Kidney epithelial cell (primary cell): ENCODE measurements around the gene CRP. TPM values are rescaled to one million over a fixed set of nuclear protein-coding genes. Genes with fewer than 3 reads are reported as not detected.

Source experiments
- DNase-seq: peaks from one replicate; pipeline ENCODE4 v3.0.0-alpha.2; 2010; ENCODE audit warnings: low read depth
- H3K27me3 ChIP-seq: 2 replicates; pipeline ENCODE4 v1.6.0; 2011; ENCODE audit warnings: low read length; ENCODE audit not compliant: control insufficient read depth, insufficient read depth
- H3K36me3 ChIP-seq: 2 replicates; pipeline ENCODE4 v1.5.1; 2011; ENCODE audit warnings: low read length; ENCODE audit not compliant: control insufficient read depth, insufficient read depth
- H3K4me3 ChIP-seq: 2 replicates; pipeline ENCODE4 v1.5.1; 2011; ENCODE audit warnings: low read depth, mild to moderate bottlenecking, control low read depth, low read length
- total RNA-seq: library from RNA; depleted of rRNA; stranded (reverse); fragments of >200 nt; gene quantifications from 2 replicates; pipeline ENCODE4 v1.2.3, GENCODE V29; 2015
- TF ChIP-seq, protein P1 (sequence below): IDR thresholded peaks from 2 replicates; pipeline ENCODE4 v1.5.1; 2011; ENCODE audit warnings: mild to moderate bottlenecking, moderate library complexity, low read length, control low read depth, inconsistent platforms; ENCODE audit not compliant: insufficient read depth, poor library complexity, severe bottlenecking

The CRP gene
- total RNA-seq, 1 donor from 2014 or later = not detected

DNA sequence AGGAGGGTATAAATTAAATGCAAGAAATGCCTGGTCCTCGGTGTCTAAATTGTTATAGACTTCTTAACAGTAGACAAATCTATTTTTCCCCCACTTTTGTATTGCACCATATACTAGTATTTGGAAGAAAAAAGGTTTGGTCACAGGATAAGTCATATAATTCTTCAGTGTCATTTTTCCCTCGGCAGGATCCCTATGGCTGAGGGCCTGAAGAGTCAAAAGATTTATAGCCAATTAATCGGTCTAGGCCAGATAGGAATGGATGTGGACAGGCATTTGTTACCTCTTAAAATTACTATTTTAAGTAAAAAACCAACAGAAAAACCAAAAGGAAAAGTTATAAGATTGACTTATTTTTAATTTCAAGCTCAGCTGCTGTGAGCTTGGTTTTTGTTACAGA lies 45.6 kb downstream of the CRP start:
- Histone ChIP-seq H3K36me3 (no peaks in the 10 kb centered on the region), H3K4me3 (no peak overlapping the region), H3K27me3 (no peaks in the 10 kb centered on the region)
- TF ChIP-seq, protein P1, sequence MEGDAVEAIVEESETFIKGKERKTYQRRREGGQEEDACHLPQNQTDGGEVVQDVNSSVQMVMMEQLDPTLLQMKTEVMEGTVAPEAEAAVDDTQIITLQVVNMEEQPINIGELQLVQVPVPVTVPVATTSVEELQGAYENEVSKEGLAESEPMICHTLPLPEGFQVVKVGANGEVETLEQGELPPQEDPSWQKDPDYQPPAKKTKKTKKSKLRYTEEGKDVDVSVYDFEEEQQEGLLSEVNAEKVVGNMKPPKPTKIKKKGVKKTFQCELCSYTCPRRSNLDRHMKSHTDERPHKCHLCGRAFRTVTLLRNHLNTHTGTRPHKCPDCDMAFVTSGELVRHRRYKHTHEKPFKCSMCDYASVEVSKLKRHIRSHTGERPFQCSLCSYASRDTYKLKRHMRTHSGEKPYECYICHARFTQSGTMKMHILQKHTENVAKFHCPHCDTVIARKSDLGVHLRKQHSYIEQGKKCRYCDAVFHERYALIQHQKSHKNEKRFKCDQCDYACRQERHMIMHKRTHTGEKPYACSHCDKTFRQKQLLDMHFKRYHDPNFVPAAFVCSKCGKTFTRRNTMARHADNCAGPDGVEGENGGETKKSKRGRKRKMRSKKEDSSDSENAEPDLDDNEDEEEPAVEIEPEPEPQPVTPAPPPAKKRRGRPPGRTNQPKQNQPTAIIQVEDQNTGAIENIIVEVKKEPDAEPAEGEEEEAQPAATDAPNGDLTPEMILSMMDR = no peak
- no peak for DNase-seq

DNA sequence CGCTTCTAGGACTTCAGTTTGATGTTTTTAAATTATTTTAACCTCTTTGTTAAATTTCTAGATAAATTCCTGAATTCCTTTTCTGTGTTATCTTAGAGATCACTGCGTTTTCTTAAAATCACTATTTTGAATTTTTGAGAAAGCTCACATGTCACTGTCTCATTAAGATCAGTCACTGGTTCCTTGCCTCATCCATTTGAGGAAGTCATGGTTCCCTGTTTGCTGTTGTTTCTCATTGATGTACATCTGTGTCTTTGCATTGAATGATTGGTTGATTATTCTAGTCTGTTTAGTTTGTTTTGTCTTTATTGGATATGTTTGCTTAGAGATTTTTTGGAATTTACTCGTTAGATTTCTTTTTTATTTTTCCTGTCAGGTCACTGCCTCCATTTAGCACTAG lies 50.1 kb downstream of the CRP start:
- TF ChIP-seq, protein P1 = no peak
- no peak for DNase-seq
- no peaks in the 10 kb centered on the region for H3K27me3 ChIP-seq
- no peaks in the 10 kb centered on the region for H3K36me3 ChIP-seq
- no peak overlapping the region for H3K4me3 ChIP-seq

DNA sequence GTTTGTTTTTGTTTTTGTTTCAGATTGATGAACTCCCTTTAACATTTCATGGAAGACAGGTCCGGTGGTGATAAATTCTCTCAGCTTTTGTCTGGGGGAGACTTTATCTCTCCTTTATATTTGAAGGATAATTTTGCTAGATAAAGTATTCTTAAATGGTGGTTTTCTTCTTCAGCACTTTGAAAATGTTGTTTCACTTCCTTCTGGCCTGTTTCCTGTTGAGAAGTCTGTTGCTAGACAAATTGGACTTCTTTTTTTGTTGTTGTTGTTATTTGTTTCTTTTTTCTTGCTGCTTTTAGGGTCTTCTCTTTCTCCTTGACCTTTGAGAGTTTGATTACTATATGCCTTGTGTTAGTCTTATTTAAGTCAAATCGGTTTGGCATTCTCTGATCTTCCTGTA lies 50.8 kb downstream of the CRP start:
- no peaks in the 10 kb centered on the region for H3K27me3 ChIP-seq
- TF ChIP-seq, protein P1 = no peak

More for the DNA sequence above, 50.8 kb downstream of the CRP start:
- no peak for DNase-seq
- no peak overlapping the region for H3K4me3 ChIP-seq
- no peaks in the 10 kb centered on the region for H3K36me3 ChIP-seq

Other genes starting within 250 kb of the CRP start
- gene OR10J5, start 178.6 kb downstream of the CRP start, total RNA-seq = not detected in 2 replicates
- gene APCS, start 126.8 kb downstream of the CRP start, total RNA-seq = not detected in 2 replicates
- 67.3 and 73.0 TPM in 2 replicates for gene DUSP23, start 66.4 kb upstream of the CRP start, total RNA-seq
- gene FCRL6, start 87.8 kb upstream of the CRP start, total RNA-seq = not detected in 2 replicates
- 0.04 and 0.14 TPM in 2 replicates for gene SLAMF8, start 112.3 kb upstream of the CRP start, total RNA-seq
- 0.07 TPM in 1 of 2 replicates, not detected in the other for gene VSIG8, start 148.1 kb upstream of the CRP start, total RNA-seq
- gene CFAP45, start 185.6 kb upstream of the CRP start, total RNA-seq = 0.21 and 2.0 TPM in 2 replicates
- 700 and 719 TPM in 2 replicates for gene TAGLN2, start 210.9 kb upstream of the CRP start, total RNA-seq
- gene IGSF9, start 231.0 kb upstream of the CRP start, total RNA-seq = 1.7 and 1.9 TPM in 2 replicates
- not detected in 2 replicates for gene SLAMF9, start 239.6 kb upstream of the CRP start, total RNA-seq